Coronary artery (tissue), 2 donors: ENCODE data around the gene CLSTN3.

ENCODE experiments used
- DNase-seq: peaks from one replicate; pipeline ENCODE4 v3.0.0-alpha.2; 2017; ENCODE audit warnings: low spot score
- H3K27ac ChIP-seq, 2 donors: fragments of 200-600 bp; sonication (generic); one replicate each; pipeline ENCODE4 v1.5.1; 2016 to 2019
- H3K4me3 ChIP-seq: fragments of 200-600 bp; sonication (generic); 2 replicates; pipeline ENCODE4 v1.5.1; 2016; ENCODE audit warnings: mild to moderate bottlenecking, moderate library complexity
- TF ChIP-seq, protein P1 (sequence below): fragments of 200-600 bp; sonication (generic); IDR thresholded peaks from one replicate; pipeline ENCODE4 v1.5.1; 2019; ENCODE audit warnings: antibody characterized with exemption

Gene CLSTN3

DNA sequence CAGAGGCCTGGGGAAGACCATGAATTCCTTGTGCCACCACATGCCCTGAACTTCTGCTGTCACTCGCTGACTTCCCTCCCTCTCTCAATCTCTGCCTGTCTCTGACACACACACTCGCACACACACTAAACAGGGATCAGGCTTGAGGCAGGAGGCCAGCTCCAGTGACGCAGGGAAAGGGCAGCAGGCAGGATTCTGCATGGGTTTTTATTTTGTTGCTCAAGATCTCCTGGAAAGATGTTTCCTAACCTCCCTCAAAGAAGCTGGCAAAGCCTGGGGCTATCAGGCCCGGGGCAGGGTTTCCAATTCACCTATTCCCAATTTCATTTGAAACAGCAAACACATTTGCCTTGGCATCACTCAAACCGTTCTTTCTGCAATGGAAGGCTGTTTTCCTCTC lies 31.6 kb downstream of the CLSTN3 start:
- TF ChIP-seq, protein P1, sequence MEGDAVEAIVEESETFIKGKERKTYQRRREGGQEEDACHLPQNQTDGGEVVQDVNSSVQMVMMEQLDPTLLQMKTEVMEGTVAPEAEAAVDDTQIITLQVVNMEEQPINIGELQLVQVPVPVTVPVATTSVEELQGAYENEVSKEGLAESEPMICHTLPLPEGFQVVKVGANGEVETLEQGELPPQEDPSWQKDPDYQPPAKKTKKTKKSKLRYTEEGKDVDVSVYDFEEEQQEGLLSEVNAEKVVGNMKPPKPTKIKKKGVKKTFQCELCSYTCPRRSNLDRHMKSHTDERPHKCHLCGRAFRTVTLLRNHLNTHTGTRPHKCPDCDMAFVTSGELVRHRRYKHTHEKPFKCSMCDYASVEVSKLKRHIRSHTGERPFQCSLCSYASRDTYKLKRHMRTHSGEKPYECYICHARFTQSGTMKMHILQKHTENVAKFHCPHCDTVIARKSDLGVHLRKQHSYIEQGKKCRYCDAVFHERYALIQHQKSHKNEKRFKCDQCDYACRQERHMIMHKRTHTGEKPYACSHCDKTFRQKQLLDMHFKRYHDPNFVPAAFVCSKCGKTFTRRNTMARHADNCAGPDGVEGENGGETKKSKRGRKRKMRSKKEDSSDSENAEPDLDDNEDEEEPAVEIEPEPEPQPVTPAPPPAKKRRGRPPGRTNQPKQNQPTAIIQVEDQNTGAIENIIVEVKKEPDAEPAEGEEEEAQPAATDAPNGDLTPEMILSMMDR = no peak
- DNase-seq = no peak
- no peak overlapping the region for H3K4me3 ChIP-seq
- H3K27ac ChIP-seq = no peak overlapping the region

DNA sequence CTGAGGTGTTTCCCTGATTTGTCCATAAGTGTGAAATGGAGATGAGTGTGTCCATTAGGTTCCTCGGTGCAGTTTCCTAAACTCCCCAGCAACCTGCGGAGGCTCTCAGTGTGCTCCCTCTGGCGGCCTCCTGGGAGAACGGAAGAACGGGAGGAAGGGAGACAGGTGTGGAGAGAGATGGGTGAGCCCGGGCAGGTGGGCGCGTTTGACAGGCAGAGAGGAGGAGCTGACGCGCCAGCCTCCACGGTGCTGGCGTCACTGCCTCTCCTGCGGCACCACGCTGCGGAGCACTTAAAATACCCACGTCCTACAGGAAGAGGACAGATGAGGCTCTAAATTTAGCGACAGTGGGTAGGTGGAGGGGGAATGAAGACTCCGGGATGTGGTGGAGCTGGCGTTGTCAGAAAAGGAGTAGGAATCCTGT lies 32.5 kb downstream of the CLSTN3 start:
- DNase-seq = no peak
- Histone ChIP-seq H3K27ac (no peak overlapping the region), H3K4me3 (no peak overlapping the region)
- TF ChIP-seq, protein P1 = no peak

DNA sequence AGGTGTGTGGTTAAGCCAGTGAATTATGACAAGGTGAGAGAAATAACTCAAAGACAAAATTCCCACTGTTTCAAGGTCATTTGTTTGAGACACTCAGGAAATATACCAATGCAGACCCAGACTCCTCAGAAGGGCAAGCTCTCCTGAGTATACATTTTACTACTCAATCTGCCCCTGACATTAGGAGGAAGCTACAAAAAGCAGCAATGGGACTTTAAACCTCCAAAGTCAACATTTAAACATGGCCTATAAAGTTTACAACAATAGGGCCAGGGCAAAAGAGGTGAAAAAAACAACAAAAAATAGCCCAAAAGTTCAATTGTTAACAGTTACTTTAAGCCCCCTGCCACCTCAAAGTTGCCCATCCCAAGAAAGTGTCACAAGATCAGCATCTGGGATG lies 39.8 kb downstream of the CLSTN3 start:
- DNase-seq = no peak
- Histone ChIP-seq H3K4me3 (no peak overlapping the region), H3K27ac (no peak overlapping the region)
- TF ChIP-seq, protein P1 = no peak

DNA sequence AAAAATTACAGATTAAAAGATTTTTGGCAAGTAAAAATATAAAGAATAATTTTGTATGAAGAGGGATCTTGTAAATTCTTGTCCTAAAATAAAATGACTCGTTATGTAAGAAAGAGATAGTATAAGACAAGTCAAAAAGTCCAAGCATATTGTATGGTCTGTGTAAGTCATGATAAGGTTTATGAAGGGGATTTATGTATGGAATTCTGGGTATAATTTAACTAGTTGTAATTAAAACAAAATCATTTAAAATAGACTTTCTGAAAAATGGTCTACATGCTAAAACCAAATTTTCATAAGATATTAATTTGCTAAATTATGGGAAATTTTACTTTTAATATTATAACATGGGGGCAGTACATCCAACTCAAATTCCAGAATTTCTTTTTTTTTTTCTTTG lies 41.7 kb downstream of the CLSTN3 start:
- TF ChIP-seq, protein P1 = no peak
- Histone ChIP-seq H3K27ac (no peak overlapping the region), H3K4me3 (no peak overlapping the region)
- no peak for DNase-seq

- no peak for DNase-seq
- Histone ChIP-seq H3K27ac (no peak overlapping the region), H3K4me3 (no peak overlapping the region)
- TF ChIP-seq, protein P1 = no peak
Measured at GRCh38 chr12:7175493-7175892, 45.3 kb downstream of the CLSTN3 start.

GRCh38 chr12:7176595-7176994 lies 46.4 kb downstream of the CLSTN3 start:
- no peak for DNase-seq
- TF ChIP-seq, protein P1 = no peak
- no peak overlapping the region for H3K4me3 ChIP-seq
- no peak overlapping the region for H3K27ac ChIP-seq

DNA sequence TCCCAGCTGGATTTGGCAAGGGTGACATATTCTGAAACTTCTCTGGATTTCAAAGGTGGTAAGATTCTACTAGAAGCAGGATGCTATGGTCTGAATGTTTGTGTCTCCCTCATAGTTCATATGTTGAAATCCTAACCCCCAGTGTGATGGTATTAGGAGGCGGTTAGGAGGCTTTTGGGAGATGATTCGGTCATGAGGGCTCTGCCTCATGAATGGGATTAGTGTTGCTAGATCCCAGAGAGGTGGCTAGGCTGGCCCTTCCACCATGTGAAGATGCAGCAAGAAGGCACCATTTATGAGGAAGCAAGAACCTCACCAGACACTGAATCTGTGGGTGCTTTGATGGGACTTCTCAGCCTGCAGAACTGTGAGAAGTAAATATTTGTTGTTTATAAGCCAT lies 48.3 kb downstream of the CLSTN3 start:
- TF ChIP-seq, protein P1 = no peak
- H3K4me3 ChIP-seq = no peak overlapping the region
- no peak overlapping the region for H3K27ac ChIP-seq
- DNase-seq = no peak
